HG02642 (cell line): ENCODE measurements around the gene CDK14.

Experiments used
- ATAC-seq: cut with Tn5 transposase; IDR thresholded peaks from one replicate; pipeline ENCODE4 v1.9.1; 2021; ENCODE audit warnings: mild to moderate bottlenecking; ENCODE audit not compliant: unreplicated experiment, poor library complexity

Gene CDK14

DNA sequence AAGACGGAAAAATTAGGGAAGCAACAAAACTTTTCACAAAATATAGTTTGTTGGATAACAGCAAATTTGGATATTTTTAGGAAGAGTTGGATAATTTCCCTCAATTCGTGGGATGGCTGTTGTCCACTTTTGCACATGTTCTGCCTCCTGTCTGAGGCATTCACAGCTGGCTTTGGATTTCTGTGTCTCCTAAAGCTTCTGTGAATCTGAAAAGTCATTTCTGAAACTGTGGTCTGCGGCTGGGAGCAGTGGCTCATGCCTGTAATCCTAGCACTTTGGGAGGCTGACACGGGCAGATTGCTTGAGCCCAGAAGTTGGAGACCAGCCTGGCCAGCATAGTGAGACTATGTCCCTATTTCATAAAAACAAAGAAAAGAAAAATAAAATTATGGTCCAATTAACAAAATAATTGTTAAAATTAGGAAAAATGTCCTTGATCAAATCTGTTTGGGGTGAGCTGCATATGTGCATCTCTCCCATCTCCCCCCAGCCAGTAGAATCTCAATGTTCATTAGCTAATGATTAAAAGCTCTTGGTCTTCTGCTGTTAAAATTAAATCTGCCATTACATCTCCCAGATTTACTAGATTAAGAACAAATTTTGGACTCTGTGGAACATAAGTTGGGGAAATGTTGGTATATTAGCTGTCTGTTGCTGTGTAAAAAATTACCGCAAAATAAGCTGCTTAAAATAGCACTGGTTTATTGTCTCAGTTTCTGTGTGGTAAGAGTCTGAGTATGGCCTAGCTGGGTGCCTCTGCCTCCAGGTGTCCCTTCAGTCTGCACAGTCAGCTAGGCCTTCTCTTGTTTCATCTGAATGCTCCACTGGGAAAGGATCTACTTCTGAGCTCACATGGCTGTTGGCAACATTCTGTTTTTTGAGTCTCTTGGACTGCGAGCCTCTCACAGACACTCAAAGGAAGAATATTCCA lies 336.1 kb downstream of the CDK14 start:
- peak; percentile 99 for ATAC-seq

- no peak for ATAC-seq
Observed at GRCh38 chr7:90933041-90933440, 336.9 kb downstream of the CDK14 start.

DNA sequence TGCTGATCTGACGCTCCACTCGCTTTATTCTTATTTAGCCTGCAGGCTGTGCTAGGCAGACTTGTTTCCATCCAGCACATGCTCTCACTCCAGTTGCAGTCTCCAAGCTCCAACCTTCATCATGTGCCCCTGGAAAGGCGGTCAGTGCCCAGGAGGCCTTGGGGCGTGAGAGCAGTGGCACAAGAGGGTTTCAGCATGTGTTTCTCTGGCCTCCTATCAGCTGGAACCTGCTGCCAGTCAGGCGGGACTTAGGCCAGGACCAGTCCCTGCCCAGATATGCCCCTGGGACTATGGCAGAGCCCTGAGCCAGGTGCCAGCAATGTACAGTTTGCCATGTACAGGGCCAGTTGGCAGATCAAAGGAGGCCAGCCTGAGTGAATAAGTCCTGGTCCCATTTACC lies 337.9 kb downstream of the CDK14 start:
- ATAC-seq: no peak

- ATAC-seq: no peak
Observed at GRCh38 chr7:90938371-90938770, 342.2 kb downstream of the CDK14 start.

DNA sequence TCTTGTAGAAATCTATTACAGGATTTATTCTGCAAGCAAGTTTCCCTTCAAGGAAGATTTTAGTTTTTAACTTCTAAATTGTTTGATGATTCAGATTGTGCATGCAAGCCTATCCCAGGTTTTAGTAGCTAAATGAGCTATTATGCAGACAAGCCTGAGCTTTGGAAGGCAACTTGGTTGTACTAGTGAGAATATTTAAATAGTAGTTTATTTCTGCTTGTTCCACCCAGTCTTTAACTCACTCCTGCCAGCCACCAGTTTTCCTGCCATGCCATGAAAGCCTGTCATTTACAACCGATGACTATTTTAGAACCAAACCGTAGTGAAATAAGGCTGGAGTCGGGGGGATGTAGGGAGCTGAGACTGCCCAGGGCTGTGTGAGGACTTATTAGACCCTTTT lies 343.5 kb downstream of the CDK14 start:
- ATAC-seq: no peak

DNA sequence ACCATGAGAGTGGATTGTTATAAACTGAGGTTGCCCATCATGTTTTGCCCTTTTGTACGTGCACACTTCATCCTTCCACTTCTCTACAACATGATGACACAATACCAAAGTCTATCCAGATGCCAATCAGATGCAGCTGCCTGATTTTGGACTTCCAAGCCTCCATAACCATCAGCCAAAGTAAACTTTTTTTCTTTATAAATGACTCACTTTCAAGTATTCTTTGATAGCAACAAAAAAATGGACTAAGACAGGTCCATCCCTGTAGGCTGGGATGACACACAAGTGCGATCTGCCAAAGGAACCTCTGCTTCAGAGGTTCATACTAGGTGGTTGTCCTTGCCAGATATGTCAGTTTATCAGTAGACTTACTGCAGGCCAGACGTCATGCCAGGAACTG lies 347.9 kb downstream of the CDK14 start:
- no peak for ATAC-seq

GRCh38 chr7:90945104-90945787 lies 349.1 kb downstream of the CDK14 start:
- ATAC-seq: no peak

GRCh38 chr7:90946730-90947501 lies 350.8 kb downstream of the CDK14 start:
- no peak for ATAC-seq

- ATAC-seq: no peak
Observed at GRCh38 chr7:90948085-90948484, 352.0 kb downstream of the CDK14 start.

- ATAC-seq: no peak
Observed at GRCh38 chr7:90951229-90951628, 355.1 kb downstream of the CDK14 start.

GRCh38 chr7:90951986-90952954 lies 356.1 kb downstream of the CDK14 start:
- no peak for ATAC-seq

GRCh38 chr7:90955641-90956207 lies 359.6 kb downstream of the CDK14 start:
- ATAC-seq: no peak

- no peak for ATAC-seq
Observed at GRCh38 chr7:90957883-90958282, 361.8 kb downstream of the CDK14 start.

- no peak for ATAC-seq
Observed at GRCh38 chr7:90958647-90959046, 362.5 kb downstream of the CDK14 start.

DNA sequence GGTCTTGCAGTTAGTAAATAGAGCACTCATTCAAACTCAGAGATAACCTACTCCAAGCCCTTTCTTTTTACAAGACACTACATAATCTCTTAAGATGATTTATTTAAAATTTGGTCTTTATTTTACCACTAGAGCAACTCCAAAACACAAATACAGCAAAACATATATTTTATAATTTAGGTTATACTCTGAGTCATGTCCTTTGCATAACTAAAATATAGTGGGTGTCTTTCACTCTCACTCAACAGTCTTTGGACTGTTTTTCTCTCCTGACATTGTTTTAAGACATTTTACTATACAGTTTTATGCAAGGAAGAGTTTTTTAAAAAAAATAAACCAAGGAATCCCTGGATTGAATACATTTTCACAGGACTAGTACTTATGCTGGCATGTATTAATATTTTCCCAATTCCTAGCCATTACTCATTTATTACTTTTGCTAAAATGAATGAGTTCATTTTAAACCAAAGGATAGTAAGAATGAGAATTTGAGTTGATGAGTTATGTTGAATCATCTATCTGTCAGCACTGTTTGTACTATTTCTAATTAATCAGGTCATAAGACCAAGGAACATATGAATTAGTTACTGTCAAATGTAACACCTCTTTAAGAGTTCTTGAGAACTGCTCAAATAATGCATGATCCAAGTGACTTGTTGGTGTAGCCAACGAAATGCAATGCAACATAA lies 365.1 kb downstream of the CDK14 start:
- no peak for ATAC-seq

DNA sequence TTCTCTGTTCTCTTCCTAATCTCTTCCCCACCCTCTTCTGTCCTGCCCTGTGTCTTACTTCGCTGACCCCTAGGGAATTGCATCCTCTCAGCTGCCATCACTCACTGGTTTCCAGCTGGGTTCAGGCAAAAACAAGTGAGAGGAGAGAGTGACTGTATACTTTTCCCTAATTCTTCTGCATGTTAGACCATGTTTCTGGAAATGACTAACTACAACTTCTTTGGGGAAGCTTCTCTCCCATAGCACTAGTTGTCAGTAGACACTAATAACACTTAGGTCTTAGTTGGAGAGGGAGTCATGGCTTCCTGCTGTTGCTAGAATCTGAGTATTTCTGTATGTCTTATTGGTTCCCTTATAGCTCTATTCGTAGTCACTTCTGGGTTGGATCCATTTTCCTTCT lies 369.1 kb downstream of the CDK14 start:
- ATAC-seq: no peak

GRCh38 chr7:90966346-90966745 lies 370.2 kb downstream of the CDK14 start:
- no peak for ATAC-seq

GRCh38 chr7:90968871-90969270 lies 372.8 kb downstream of the CDK14 start:
- no peak for ATAC-seq
